NCI-H128 (cell line): ENCODE results near the gene CELF1.

ENCODE experiments used
- DNase-seq: peaks from one replicate; lab custom pipeline; 2025; ENCODE audit not compliant: unreplicated experiment; lab: John Stamatoyannopoulos, UW

Gene CELF1

DNA sequence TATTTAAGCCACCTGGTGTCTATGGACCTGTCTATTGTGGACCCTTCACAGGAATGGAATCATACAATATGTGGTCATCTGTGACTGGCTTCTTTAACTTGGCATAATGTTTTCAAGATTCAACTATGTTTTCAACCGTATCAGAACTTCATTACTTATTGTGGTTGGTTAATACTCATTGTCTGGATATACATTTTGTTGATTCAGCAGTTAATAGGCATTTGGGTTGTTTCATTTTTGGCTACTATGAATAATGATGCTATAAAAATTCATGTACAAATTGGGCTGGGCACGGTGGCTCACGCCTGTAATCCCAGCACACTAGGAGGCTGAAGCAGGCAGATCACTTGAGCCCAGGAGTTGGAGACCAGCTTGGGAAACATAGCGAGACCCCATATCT is 101.5 kb downstream of the CELF1 start:
- no peak for DNase-seq

GRCh38 chr11:47449541-47449940 is 103.4 kb downstream of the CELF1 start:
- no peak for DNase-seq

DNA sequence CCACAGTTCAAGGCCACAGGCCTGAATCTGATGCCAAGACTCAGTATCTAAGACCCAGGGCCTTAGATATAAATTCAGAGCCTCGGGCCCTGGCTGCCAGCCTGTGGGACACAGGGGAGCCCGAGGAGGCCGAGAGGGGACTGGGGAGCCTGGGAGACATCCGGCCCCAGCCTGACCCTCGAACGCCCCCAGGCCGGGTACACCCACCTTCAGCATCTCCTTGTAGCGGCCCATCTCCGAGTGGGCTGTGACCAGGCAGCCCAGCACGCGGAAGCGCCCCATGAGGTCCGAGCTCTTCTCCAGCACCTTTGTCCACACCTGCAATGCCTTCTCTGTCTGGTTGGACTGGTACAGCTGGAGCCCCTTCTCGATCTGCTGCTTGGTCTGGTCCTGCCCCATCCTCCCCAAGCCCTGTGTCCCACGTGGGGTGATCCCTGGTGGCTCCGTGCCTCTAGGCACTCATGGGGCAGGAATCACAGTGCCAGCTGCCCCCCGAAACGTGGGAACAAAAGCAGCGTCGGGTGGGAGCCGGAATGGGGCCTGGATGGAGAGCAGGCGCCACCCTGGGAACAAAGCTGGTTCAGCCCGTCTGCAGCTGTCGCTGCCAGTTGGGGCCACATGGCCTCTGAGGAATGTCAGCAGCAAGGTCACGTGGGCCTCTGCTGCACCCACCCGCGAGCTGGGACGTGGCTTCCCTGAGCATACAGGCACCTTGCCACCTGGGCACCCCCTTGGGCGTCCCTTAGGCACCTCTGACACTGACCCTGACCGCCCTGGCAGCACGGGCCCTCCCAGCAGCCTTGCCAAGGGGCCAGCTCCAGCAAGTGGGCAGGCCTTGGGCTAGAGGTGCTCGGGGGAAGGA is 104.1 kb downstream of the CELF1 start, which contains the start of gene RAPSN:
TSS of gene RAPSN (minus strand) at position 571 of the 862 bp plus-strand sequence. CDS start at position 399, 172 bp downstream.
- DNase-seq = no peak

DNA sequence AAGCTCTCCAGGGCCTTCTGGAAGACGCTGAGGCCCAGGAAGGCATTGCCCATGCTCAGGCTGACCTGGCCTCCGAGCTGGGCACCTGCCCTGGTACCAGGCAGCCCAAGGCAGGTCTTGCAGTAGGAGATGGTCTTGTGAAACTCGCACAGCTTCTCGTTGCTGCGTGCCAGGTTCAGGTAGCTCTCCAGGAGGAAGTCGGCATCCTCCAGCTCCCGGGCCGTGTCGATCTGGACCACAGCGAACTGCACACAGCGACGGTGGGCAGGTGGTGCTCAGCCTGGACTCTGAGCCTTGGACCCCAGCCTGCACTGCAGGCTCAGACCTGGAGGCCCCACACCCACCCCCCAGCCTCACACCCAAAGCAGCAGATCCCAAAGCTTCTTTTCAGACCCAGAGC is 105.0 kb downstream of the CELF1 start:
- DNase-seq = no peak

DNA sequence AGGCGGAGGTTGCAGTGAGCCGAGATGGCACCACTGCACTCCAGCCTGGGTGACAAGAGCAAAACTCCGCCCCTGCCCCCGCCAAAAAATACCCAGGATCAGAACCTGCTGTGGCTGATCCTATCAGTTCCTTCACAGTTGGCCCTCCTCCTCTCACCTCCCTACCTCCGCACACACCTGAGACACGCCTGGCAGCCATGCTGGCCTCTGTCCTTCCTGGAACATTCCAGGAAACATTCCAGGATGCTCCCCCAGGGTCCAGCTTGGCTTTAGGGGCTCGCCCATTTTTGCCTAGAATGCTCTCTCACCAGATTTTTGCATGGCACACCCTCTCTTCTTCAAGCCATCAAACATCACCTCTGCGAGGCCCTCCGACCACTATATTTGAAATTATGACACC is 106.1 kb downstream of the CELF1 start:
- DNase-seq = no peak

GRCh38 chr11:47445840-47446239 is 107.1 kb downstream of the CELF1 start:
- DNase-seq = no peak

DNA sequence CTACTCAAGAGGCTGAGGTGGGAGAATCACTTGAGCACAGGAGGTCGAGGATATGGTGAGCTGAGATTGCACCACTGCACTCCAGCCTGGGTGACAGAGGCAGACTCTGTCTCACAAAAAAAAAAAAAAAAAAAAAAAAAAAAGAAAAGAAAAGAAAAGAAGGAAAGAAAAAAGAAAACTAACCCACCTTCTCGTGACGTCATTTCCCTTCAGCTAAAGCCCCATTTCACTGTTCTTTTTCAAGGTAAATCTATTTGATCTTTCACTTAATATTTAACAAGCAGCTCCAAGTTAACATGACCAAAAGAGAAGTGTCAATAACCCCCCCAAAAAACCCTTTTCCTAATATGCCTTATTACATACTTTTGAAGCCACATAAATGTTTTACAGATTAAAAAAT is 109.1 kb downstream of the CELF1 start:
- DNase-seq = no peak

DNA sequence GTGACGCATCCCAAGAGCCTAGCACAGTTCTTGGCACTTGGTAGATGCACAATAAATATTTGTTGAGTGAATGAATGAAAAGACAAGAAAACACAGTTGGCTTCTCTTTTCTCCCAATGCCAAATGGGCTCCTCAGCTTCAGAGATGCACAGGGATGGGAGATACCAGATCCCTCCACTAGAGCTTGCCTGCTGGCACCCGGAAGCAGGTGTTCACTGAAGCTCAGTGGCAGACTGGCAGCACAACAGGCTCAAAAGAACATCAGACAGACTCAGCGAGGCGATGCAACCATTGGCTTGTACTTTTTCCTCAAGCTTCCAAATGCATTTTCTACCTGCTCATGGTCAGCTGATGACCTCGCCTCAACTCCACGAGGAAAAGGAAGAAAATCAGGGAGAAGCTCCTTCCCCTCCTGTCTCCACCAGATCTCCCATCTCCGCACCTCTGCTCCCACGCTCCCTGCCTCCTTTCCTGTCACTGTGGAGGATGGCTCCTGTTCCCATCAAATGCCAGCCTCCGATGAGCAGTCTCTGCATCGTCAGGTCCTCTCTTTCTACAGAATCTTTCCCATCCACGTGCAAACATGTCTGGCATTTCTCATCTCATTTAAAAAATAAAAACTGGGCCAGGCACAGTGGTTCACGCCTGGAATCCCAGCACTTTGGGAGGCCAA is 109.8 kb downstream of the CELF1 start:
- DNase-seq = no peak

GRCh38 chr11:47442514-47442913 is 110.4 kb downstream of the CELF1 start:
- no peak for DNase-seq

DNA sequence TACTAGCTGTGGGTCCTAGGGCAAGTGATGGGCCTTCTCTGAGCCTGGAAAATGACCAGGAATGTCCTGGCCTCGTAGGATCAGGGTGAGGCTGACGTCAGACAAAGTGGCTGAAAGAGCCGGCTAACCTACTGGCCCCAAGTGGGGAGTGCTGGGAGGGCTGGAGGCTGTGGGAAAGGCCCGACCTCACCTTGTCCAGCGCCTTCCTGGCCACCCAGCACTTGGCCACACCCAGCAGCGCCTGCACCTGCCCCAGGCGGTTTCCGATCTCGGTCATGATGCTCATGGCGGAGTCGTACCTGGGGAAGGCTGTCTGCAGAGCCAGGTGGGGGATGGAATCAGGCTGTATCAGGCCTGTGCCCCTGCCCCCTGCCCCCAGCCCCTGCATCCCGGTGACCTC is 111.5 kb downstream of the CELF1 start:
- DNase-seq = no peak

GRCh38 chr11:47440054-47440476 is 112.9 kb downstream of the CELF1 start:
- DNase-seq = no peak

DNA sequence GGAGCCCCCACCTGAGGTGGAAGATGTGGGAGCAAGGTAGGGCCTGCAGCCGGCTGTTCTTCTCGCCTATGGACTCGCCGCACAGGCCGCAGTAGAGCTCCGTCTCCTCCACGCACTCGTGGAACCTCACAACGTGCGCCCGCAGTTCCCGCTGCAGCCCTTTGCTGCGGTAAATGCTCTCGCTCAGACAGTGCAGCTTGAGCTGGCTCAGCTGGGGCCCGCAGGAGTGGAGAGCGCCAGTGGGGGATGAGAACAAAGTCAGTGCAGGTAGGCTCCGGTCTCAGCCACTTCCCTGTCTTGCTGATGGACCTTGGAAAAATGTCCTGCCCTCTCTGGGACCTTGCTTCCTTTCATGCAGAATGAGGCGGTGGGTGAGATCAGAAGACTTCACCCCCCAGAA is 114.2 kb downstream of the CELF1 start:
- DNase-seq = no peak

GRCh38 chr11:47437746-47438418 is 115.0 kb downstream of the CELF1 start:
- DNase-seq = no peak

GRCh38 chr11:47437218-47437745 is 115.7 kb downstream of the CELF1 start:
- no peak for DNase-seq

GRCh38 chr11:47436726-47437125 is 116.2 kb downstream of the CELF1 start:
- no peak for DNase-seq

GRCh38 chr11:47435687-47436086 is 117.2 kb downstream of the CELF1 start:
- DNase-seq = no peak

DNA sequence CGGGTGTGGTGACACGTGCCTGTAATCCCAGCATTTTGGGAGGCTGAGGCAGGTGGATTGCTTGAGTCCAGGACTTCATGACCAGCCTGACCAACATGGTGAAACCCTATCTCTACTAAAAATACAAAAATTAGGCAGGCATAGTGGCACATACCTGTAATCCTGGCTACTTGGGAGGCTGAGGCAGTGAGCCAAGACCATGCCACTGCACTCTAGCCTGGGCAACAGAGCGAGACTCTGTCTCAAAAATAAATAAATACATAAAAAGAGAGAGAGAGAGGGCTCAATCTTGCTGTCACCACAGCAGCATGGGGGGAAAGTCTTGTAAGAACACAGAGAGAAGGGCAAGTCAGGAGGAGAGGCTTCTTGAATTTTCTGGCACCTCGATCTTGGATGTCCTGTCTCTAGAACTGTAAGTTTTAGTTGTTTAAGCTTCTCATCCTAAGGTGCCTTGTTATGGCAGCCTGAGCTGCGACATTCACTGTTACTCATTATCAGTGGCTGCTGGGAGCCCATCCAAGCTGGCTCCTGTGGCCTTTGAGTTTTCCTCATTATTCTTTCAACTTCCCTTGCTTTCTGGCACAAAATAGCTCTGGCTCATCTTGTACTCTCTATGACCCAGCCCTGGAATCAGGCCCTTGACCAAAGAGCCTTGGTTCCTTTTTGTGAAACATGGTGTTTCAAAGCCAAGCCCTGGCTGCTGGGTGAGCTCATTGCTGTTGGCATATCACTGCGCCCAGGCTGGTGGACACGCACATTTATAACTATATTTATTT is 118.7 kb downstream of the CELF1 start:
- DNase-seq = no peak

DNA sequence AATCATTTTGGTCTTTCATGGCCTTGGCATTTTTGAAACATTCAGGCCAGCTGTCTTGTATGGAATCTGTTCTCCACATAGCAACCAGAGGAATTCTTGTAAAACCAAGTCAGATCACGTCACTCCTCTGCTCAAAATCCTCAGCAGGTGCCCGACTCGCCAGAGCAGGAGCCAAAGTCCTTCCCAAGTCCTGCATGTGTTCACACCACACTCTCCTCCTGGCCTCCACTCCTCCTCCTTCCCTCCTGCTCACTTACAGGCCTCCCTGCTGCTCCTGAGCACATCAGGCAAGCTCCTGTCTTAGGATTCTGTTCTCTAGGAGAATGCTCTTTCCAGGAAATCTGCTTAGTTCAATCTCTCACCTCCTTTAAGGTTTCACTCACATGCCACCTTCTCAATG is 119.8 kb downstream of the CELF1 start:
- no peak for DNase-seq

- no peak for DNase-seq
These were observed 121.4 kb downstream of the CELF1 start for GRCh38 chr11:47431356-47432083.

DNA sequence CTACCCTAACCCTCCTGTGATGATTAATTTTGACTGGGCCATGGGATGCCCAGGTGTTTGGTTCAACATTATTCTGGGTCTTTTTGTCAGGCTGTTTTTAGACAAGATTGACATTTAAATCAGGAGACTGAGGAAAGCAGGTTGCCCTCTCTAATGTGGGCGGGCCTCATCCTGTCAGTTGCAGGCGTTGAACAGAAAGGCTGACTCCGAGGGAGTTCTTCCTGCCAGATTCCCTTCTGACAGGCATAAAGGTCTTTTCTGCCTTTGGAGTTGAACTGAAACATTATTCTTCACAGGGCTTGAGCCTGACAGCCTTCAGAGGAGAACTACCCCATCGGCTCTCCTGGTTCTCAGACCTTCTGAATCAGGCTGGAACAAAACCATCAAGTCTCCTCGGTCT is 122.4 kb downstream of the CELF1 start:
- DNase-seq = no peak
